Measurements from ENCODE around the gene ZDHHC8. TPM values are rescaled to one million over a fixed set of nuclear protein-coding genes. Genes with fewer than 3 reads are reported as not detected.
A peak's percentile ranks its signal among the peaks of the same experiment; 100 is the strongest.

The ZDHHC8 gene
- total RNA-seq, 1 experiment from 2014 or later, result 51.7 TPM

DNA sequence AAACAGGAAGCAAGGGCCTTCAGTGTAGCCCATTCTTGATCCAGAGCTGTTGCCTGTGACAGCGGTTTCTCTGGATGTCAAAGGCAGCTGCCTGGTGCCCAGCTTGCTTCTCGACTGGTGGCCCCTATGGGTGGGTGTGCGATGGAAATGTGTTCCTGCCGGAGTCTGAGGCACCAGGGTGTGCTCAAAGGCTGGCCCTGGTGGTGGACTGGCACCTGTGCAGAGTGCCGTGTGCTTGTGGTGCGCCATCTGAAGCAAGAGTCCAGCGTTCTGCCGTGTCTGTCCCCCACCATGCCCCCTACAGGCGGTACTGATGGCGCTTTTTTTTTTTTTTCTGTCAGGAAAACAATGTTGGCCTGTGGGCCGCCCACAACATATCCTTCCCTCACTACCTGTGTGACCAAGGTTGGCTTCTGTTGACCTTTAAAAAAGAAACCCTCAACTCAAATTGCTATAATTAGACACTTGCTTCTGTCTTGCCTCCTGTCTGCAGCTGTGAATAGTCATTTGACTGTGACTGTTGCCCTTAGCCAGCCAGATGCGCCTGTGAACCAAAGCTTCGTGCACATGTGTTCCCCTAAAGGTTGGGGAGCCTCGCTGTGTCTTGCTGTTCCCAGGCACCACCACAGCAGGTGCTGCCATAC lies 20.4 kb upstream of the ZDHHC8 start:
- Histone ChIP-seq H3K27me3 (ENCODE audit: insufficient read depth, low read length) (no peaks in the 10 kb centered on the region), H3K4ac (ENCODE audit: low read depth, low read length) (no peak overlapping the region), H4K91ac (ENCODE audit: insufficient read length, low read depth, low read length) (no peak overlapping the region), H3K9me3 (ENCODE audit: control insufficient read depth, low read depth, low read length) (no peaks in the 10 kb centered on the region), H3K23ac (ENCODE audit: insufficient read length, low read depth, low read length) (no peak overlapping the region), H3K79me2 (ENCODE audit: insufficient read depth, low read length) (no peaks in the 10 kb centered on the region; the same call in 1 of the 2 replicates), H3K79me1 (ENCODE audit: insufficient read depth, low read depth, low read length, poor library complexity, severe bottlenecking) (peaks cover 3% of the 10 kb centered on the region), H4K5ac (ENCODE audit: insufficient read length, low read depth, low read length) (no peak overlapping the region), H3K4me1 (ENCODE audit: insufficient read depth, low read length) (no peaks in the 10 kb centered on the region), H4K20me1 (ENCODE audit: control insufficient read depth, insufficient read depth, insufficient read length) (no peaks in the 10 kb centered on the region), H2BK12ac (ENCODE audit: insufficient read length, low read depth, low read length) (no peak overlapping the region), H3K56ac (ENCODE audit: insufficient read length, low read depth, low read length) (no peak overlapping the region), H2BK5ac (ENCODE audit: insufficient read length, low read length) (no peak overlapping the region), H3K18ac (ENCODE audit: insufficient read length, low read depth, low read length) (no peak overlapping the region), H2AK5ac (ENCODE audit: insufficient read length, low read length) (no peak overlapping the region), H3T11ph (ENCODE audit: low read length) (no peak overlapping the region), H2AFZ (ENCODE audit: low read length) (no peak overlapping the region), H3K27ac (ENCODE audit: insufficient read length, low read depth, low read length) (no peak overlapping the region), H3K23me2 (ENCODE audit: insufficient read length, low read depth, low read length, poor library complexity, severe bottlenecking) (no peaks in the 10 kb centered on the region), H2BK15ac (ENCODE audit: low read depth, low read length) (no peak overlapping the region), H2BK20ac (ENCODE audit: low read depth, low read length, poor library complexity, severe bottlenecking) (no peak overlapping the region), H4K8ac (replicated peaks; ENCODE audit: insufficient read length, low read depth, low read length) (no peak overlapping the region), H3K14ac (ENCODE audit: insufficient read depth, low read length) (no peak overlapping the region), H3K4me2 (ENCODE audit: insufficient read depth, insufficient read length, low read length) (no peak overlapping the region), H2BK120ac (ENCODE audit: low read depth, low read length, poor library complexity, severe bottlenecking) (no peak overlapping the region), H3K9ac (ENCODE audit: extremely low read depth, insufficient read length, low read length) (no peak overlapping the region)
- no peaks in the 10 kb centered on the region for H3K9me3 Mint-ChIP-seq
- no CpG with 5 or more reads among the region's 14 CpGs for WGBS (ENCODE audit: extremely low coverage, insufficient read length, low lambda C conversion rate)
- TF ChIP-seq, protein P1, sequence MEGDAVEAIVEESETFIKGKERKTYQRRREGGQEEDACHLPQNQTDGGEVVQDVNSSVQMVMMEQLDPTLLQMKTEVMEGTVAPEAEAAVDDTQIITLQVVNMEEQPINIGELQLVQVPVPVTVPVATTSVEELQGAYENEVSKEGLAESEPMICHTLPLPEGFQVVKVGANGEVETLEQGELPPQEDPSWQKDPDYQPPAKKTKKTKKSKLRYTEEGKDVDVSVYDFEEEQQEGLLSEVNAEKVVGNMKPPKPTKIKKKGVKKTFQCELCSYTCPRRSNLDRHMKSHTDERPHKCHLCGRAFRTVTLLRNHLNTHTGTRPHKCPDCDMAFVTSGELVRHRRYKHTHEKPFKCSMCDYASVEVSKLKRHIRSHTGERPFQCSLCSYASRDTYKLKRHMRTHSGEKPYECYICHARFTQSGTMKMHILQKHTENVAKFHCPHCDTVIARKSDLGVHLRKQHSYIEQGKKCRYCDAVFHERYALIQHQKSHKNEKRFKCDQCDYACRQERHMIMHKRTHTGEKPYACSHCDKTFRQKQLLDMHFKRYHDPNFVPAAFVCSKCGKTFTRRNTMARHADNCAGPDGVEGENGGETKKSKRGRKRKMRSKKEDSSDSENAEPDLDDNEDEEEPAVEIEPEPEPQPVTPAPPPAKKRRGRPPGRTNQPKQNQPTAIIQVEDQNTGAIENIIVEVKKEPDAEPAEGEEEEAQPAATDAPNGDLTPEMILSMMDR (conservative IDR thresholded peaks at IDR 0.05), result peak; percentile 65
- H3K4me3 Mint-ChIP-seq, result no peak overlapping the region; a peak in 1 of 5 replicates
- DNase-seq, result no peak
- peak overlapping the region in 2 of 3 experiments; percentile 28 to 94; a peak in 3 of 7 replicates for H3K27ac Mint-ChIP-seq
- H3K27me3 Mint-ChIP-seq (ENCODE audit: low read depth), result no peaks in the 10 kb centered on the region; the same call in 1 of the 2 replicates
- peaks cover 32 to 73% (median 61%) of the 10 kb centered on the region in 3 experiments; a peak in 6 of 7 replicates for H3K36me3 Mint-ChIP-seq (ENCODE audit: insufficient read depth in 1 of 3, low read depth in 3 of 3)
- no peaks in the 10 kb centered on the region; a peak in 2 of 4 replicates for H3K4me1 Mint-ChIP-seq
